Peyer's patch (tissue), 4 donors: ENCODE data around the gene PHTF1.

Source experiments
- CTCF ChIP-seq, 6 experiments: fragments of 450-650 bp in 4 of 6; fragments of 200-600 bp in 2 of 6; sonication (generic) in 1 of 6; IDR thresholded peaks; one replicate each; pipeline ENCODE4 v1.5.1; 2017 to 2019; ENCODE audit warnings: antibody characterized with exemption in 6 of 6, mild to moderate bottlenecking in 3 of 6, moderate library complexity in 1 of 6
- POLR2A ChIP-seq, 2 donors: fragments of 450-650 bp; IDR thresholded peaks; one replicate each; pipeline ENCODE4 v1.5.1; 2017; ENCODE audit warnings: antibody characterized with exemption in 2 of 2, mild to moderate bottlenecking in 2 of 2, moderate library complexity in 2 of 2

DNA sequence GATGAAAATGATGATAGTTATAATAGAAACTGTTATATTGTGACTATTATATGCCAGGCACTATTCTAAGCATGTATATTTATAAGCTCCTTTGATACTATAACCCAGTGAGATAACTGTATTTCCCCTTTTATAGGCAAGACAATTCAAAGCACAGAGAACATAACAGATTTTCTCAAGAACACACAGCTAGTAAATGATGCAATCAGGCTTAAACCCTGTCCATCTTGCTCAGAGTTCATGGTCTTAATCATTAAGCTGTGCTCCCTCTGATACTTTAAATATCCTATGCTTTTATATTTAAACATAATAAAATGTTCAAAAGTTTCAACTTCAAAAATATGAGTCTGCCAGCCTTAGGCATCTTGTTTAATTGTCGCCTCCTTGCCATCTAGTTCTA lies 88.6 kb downstream of the PHTF1 start:
- TF ChIP-seq CTCF (IDR thresholded peaks at IDR 0.05): no peak
- TF ChIP-seq POLR2A (IDR thresholded peaks at IDR 0.05): no peak
